IMR-90 (cell line): Measurements from ENCODE around the gene SRXN1. TPM values are rescaled to one million over a fixed set of nuclear protein-coding genes. Genes with fewer than 3 reads are reported as not detected.

Experiments
- ATAC-seq: fragments of 200-7000 bp; cut with Tn5 transposase; 2 replicates; pipeline ENCODE4 v1.9.1; 2020; ENCODE audit warnings: low read depth, mild to moderate bottlenecking, moderate library complexity
- BruUV-seq: library from RNA; stranded (reverse); fragments of 400-500 nt; replicated peaks from 2 replicates; lab custom pipeline; 2021; lab: Mats Ljungman, UMichigan
- CTCF ChIA-PET: fragments of 300-600 bp; formaldehyde crosslinking; extraction: SDS; loops from one replicate; lab custom pipeline; 2021; ENCODE audit warnings: antibody characterized with exemption; lab: Yijun Ruan, JAX
- POLR2A ChIA-PET: fragments of 300-600 bp; sonication (Branson Sonifier 250); formaldehyde crosslinking; loops from one replicate; lab custom pipeline; 2022; ENCODE audit warnings: antibody characterized with exemption; ENCODE audit not compliant: unreplicated experiment; lab: Charles Lee
- DNase-seq: peaks from one replicate; pipeline ENCODE4 v3.0.0; 2013
- H2AFZ ChIP-seq: replicated peaks from 2 replicates; pipeline ENCODE3; 2013; ENCODE audit warnings: low read length, mild to moderate bottlenecking; ENCODE audit not compliant: poor library complexity
- H2AK5ac ChIP-seq: 2 replicates; pipeline ENCODE4 v1.6.1; 2013; ENCODE audit warnings: low read depth, low read length, inconsistent platforms
- H2AK9ac ChIP-seq: replicated peaks from 2 replicates; pipeline ENCODE3; 2013; ENCODE audit warnings: mild to moderate bottlenecking, low read depth, low read length, moderate library complexity; ENCODE audit not compliant: poor library complexity
- H2BK120ac ChIP-seq: 2 replicates; pipeline ENCODE4 v1.6.1; 2013; ENCODE audit warnings: low read depth, low read length, inconsistent platforms
- H2BK15ac ChIP-seq: 3 replicates; pipeline ENCODE4 v1.6.1; 2013; ENCODE audit warnings: low read depth, low read length, inconsistent platforms
- H2BK20ac ChIP-seq: 2 replicates; pipeline ENCODE4 v1.6.1; 2013; ENCODE audit warnings: low read depth, mild to moderate bottlenecking, inconsistent platforms, low read length, moderate library complexity
- H2BK5ac ChIP-seq: 2 replicates; pipeline ENCODE4 v1.6.1; 2013; ENCODE audit warnings: mild to moderate bottlenecking, low read depth, low read length, inconsistent platforms; ENCODE audit not compliant: poor library complexity, severe bottlenecking
- H3K14ac ChIP-seq: replicated peaks from 2 replicates; pipeline ENCODE4 v1.6.1; 2013; ENCODE audit warnings: low read depth, low read length, inconsistent platforms
- H3K18ac ChIP-seq: 2 replicates; pipeline ENCODE4 v1.6.1; 2013; ENCODE audit warnings: low read depth, low read length, control low read depth
- H3K23ac ChIP-seq: 2 replicates; pipeline ENCODE4 v1.6.1; 2013; ENCODE audit warnings: low read depth, low read length, inconsistent platforms
- H3K27ac ChIP-seq: 2 replicates; pipeline ENCODE4 v1.5.1; 2013; ENCODE audit warnings: mild to moderate bottlenecking, control low read depth, low read length; ENCODE audit not compliant: insufficient read depth
- H3K27me3 ChIP-seq: 2 replicates; pipeline ENCODE4 v1.6.1; 2013; ENCODE audit warnings: low read length; ENCODE audit not compliant: control insufficient read depth, insufficient read depth
- H3K36me3 ChIP-seq: 2 replicates; pipeline ENCODE4 v1.6.1; 2013; ENCODE audit warnings: low read length, mixed read lengths; ENCODE audit not compliant: control insufficient read depth, insufficient read depth
- H3K4ac ChIP-seq: 2 replicates; pipeline ENCODE4 v1.6.1; 2013; ENCODE audit warnings: low read depth, low read length, inconsistent platforms
- H3K4me1 ChIP-seq: 2 replicates; pipeline ENCODE4 v1.6.1; 2013; ENCODE audit warnings: low read length, mixed read lengths; ENCODE audit not compliant: control insufficient read depth, insufficient read depth
- H3K4me2 ChIP-seq: 2 replicates; pipeline ENCODE4 v1.6.1; 2013; ENCODE audit warnings: low read depth, mild to moderate bottlenecking, control low read depth, low read length, moderate library complexity
- H3K4me3 ChIP-seq: 2 replicates; pipeline ENCODE4 v1.5.1; 2013; ENCODE audit warnings: low read depth, mild to moderate bottlenecking, control low read depth, low read length, moderate library complexity; ENCODE audit not compliant: insufficient read depth
- H3K56ac ChIP-seq: 2 replicates; pipeline ENCODE4 v1.6.1; 2013; ENCODE audit warnings: low read length, inconsistent platforms; ENCODE audit not compliant: insufficient read depth; ENCODE audit errors: extremely low read depth
- H3K79me1 ChIP-seq, 2 experiments: 2 replicates each; pipeline ENCODE4 v1.6.1; 2013; ENCODE audit warnings: low read length in 2 of 2, inconsistent platforms in 1 of 2, low read depth in 1 of 2
- H3K9ac ChIP-seq: 2 replicates; pipeline ENCODE4 v1.6.1; 2013; ENCODE audit warnings: low read depth, low read length, control low read depth
- H3K9me1 ChIP-seq: 2 replicates; pipeline ENCODE4 v1.6.1; 2013; ENCODE audit warnings: low read length, inconsistent platforms; ENCODE audit not compliant: insufficient read depth
- H3K9me3 ChIP-seq: 2 replicates; pipeline ENCODE4 v1.6.1; 2013; ENCODE audit warnings: low read length; ENCODE audit not compliant: control insufficient read depth, insufficient read depth
- H4K20me1 ChIP-seq: 2 replicates; pipeline ENCODE4 v1.6.1; 2013; ENCODE audit warnings: low read length, inconsistent platforms; ENCODE audit not compliant: insufficient read depth
- H4K5ac ChIP-seq: 2 replicates; pipeline ENCODE4 v1.6.1; 2013; ENCODE audit warnings: mild to moderate bottlenecking, low read depth, low read length, control low read depth
- H4K8ac ChIP-seq, 2 experiments: 2 replicates each; pipeline ENCODE4 v1.6.1; 2013; ENCODE audit warnings: low read depth in 2 of 2, low read length in 2 of 2, control low read depth in 1 of 2, inconsistent platforms in 1 of 2
- H4K91ac ChIP-seq: 2 replicates; pipeline ENCODE4 v1.6.1; 2013; ENCODE audit warnings: low read depth, low read length, inconsistent platforms; ENCODE audit not compliant: insufficient read depth
- BHLHE40 ChIP-seq: fragments of 150-350 bp; IDR thresholded peaks from 2 replicates; pipeline ENCODE4 v1.6.1; 2016; ENCODE audit warnings: mild to moderate bottlenecking, low read depth, low read length
- MAFK ChIP-seq: IDR thresholded peaks from 2 replicates; pipeline ENCODE4 v1.6.1; 2012; ENCODE audit warnings: low read depth, low read length, improper control_type of control experiment
- MXI1 ChIP-seq: IDR thresholded peaks from 2 replicates; pipeline ENCODE4 v1.6.1; 2012; ENCODE audit warnings: low read depth, mild to moderate bottlenecking, low read length, moderate library complexity, borderline replicate concordance
- RCOR1 ChIP-seq: IDR thresholded peaks from 2 replicates; pipeline ENCODE4 v1.6.1; 2012; ENCODE audit warnings: mild to moderate bottlenecking, low read length, improper control_type of control experiment; ENCODE audit not compliant: insufficient replicate concordance
- WGBS, 2 experiments: methylation state at CpG; one replicate each; pipeline versions ENCODE4 v1.1.5 to v1.1.7; 2013; ENCODE audit warnings: missing lambda C conversion rate in 2 of 2; ENCODE audit not compliant: insufficient read length in 1 of 2; ENCODE audit errors: extremely low coverage in 2 of 2; 5-methylcytosine and 5-hydroxymethylcytosine counted together
- dilution Hi-C: fragments of 300-500 bp; cut with HindIII; formaldehyde crosslinking; loops from one replicate; pipeline ENCODE4 v1.14.3; 2018; ENCODE audit warnings: low sequenced_read_pairs; ENCODE audit not compliant: unreplicated experiment
- in situ Hi-C: fragments of 300-500 bp; cut with MboI; formaldehyde crosslinking; loops from 3 replicates; pipeline ENCODE4 v1.14.3; 2019; ENCODE audit warnings: low sequenced_read_pairs, inconsistent platforms, mixed read lengths
- intact Hi-C: fragments of 100-400 bp; cut with micrococcal nuclease; formaldehyde crosslinking; loops from 2 replicates; pipeline ENCODE4 v1.10.0; 2022
- polyA plus RNA-seq, 3 experiments: library from polyadenylated mRNA; depleted of rRNA; stranded (reverse); fragments of >200 nt; gene quantifications; 2 replicates each; pipeline ENCODE4 v1.2.3, GENCODE V29; 2012; ENCODE audit warnings: low replicate concordance in 1 of 3
- total RNA-seq: library from RNA; depleted of rRNA; stranded (reverse); fragments of >200 nt; gene quantifications from 2 replicates; pipeline ENCODE4 v1.2.3, GENCODE V29; 2012
- TF ChIP-seq, protein P1 (sequence below): fragments of 150-350 bp; IDR thresholded peaks from 2 replicates; pipeline ENCODE4 v1.6.1; 2016; ENCODE audit warnings: low read depth, mild to moderate bottlenecking, low read length, moderate library complexity, borderline replicate concordance

Gene SRXN1
- total and polyA plus RNA-seq, 2 of the 4 experiments (the other 2 are of a cell fraction), result 51.2 to 71.2 TPM

DNA sequence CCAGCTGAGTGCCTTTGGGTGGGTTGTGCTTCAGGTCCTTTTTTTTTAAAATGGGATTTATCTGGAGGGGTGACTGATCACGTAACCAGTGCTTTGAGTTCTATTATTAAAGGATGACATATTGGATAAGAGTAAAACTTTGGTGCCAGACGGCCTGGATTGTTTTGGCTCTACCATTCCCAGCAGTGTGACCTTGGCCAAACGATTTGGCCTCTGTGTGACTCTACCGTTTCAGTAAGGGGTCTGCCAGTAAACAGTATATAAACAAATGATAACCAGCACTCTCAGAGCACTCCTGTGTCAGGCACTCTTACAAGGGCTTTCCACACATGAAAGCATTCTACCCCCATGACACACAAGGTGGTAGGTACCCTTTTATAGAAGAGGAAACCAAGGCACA is 13.9 kb upstream of the SRXN1 start:
- Histone ChIP-seq H2BK120ac (no peak overlapping the region), H2AK9ac (no peak overlapping the region), H3K9ac (no peak overlapping the region), H3K4me1 (no peaks in the 10 kb centered on the region), H3K4me2 (no peak overlapping the region), H4K20me1 (no peaks in the 10 kb centered on the region), H2BK15ac (no peak overlapping the region), H3K56ac (no peak overlapping the region), H4K91ac (no peak overlapping the region), H3K14ac (no peak overlapping the region), H4K5ac (no peak overlapping the region), H3K4ac (no peak overlapping the region), H3K27ac (no peak overlapping the region), H3K9me1 (no peaks in the 10 kb centered on the region), H3K27me3 (peaks cover 86% of the 10 kb centered on the region), H2BK5ac (no peak overlapping the region), H4K8ac (no peak overlapping the region), H3K4me3 (no peak overlapping the region), H3K79me1 (no peaks in the 10 kb centered on the region), H2AFZ (no peak overlapping the region), H3K18ac (no peak overlapping the region), H2BK20ac (no peak overlapping the region), H3K9me3 (no peaks in the 10 kb centered on the region), H2AK5ac (no peak overlapping the region), H3K36me3 (no peaks in the 10 kb centered on the region), H3K23ac (no peak overlapping the region)
- CTCF ChIA-PET, result interaction anchor here (0.6 to 1.9 kb wide), 11 partner anchors 9 to 314 kb away, joined by 3 to 7 read pairs (median 3); partner anchors contain the start of gene SCRT2
- DNase-seq (no peak), ATAC-seq (no peak)
- intact Hi-C loops, result loop anchor here (1.0 to 2.0 kb wide), 2 partner anchors 106 to 312 kb away; no protein-coding TSS in a partner anchor
- 0% methylated on average over 1 of the region's 4 CpGs; no CpG with 5 or more reads in 1 of the 2 experiments for WGBS, 2 experiments
- dilution Hi-C loops, result no loop called here
- POLR2A ChIA-PET, result no interaction called here
- TF ChIP-seq RCOR1 (no peak), MAFK (no peak), BHLHE40 (no peak), MXI1 (no peak)
- TF ChIP-seq, protein P1, sequence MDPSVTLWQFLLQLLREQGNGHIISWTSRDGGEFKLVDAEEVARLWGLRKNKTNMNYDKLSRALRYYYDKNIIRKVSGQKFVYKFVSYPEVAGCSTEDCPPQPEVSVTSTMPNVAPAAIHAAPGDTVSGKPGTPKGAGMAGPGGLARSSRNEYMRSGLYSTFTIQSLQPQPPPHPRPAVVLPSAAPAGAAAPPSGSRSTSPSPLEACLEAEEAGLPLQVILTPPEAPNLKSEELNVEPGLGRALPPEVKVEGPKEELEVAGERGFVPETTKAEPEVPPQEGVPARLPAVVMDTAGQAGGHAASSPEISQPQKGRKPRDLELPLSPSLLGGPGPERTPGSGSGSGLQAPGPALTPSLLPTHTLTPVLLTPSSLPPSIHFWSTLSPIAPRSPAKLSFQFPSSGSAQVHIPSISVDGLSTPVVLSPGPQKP, result no peak
- no TSS peak for BruUV-seq
- in situ Hi-C loops, result no loop called here
